Mesenchymal stem cell (in vitro differentiated cells and primary cell): ENCODE results near the gene ZNF507.

Experiments
- DNase-seq: peaks from one replicate; pipeline ENCODE4 v3.0.0-alpha.2; 2013
- H2AFZ ChIP-seq: one replicate; pipeline ENCODE4 v1.6.1; 2013; ENCODE audit warnings: low read depth, mild to moderate bottlenecking, control low read depth, inconsistent platforms, low read length, moderate library complexity
- H2AK5ac ChIP-seq: 2 replicates; pipeline ENCODE4 v1.6.1; 2013; ENCODE audit warnings: low read length, moderate library complexity, mild to moderate bottlenecking, inconsistent platforms; ENCODE audit not compliant: severe bottlenecking
- H2BK120ac ChIP-seq: one replicate; pipeline ENCODE4 v1.6.1; 2013; ENCODE audit warnings: low read depth, mild to moderate bottlenecking, inconsistent platforms, low read length, moderate library complexity
- H2BK12ac ChIP-seq, 2 experiments: one replicate each; pipeline ENCODE4 v1.6.1; 2013; ENCODE audit warnings: inconsistent platforms in 2 of 2, low read length in 2 of 2, mild to moderate bottlenecking in 2 of 2, moderate library complexity in 2 of 2, control low read depth in 1 of 2
- H2BK15ac ChIP-seq: one replicate; pipeline ENCODE4 v1.6.1; 2013; ENCODE audit warnings: mild to moderate bottlenecking, low read depth, inconsistent platforms; ENCODE audit not compliant: poor library complexity, severe bottlenecking
- H2BK5ac ChIP-seq: 2 replicates; pipeline ENCODE4 v1.6.1; 2013; ENCODE audit warnings: low read depth, mild to moderate bottlenecking, low read length, control low read depth, inconsistent platforms; ENCODE audit not compliant: poor library complexity, severe bottlenecking
- H3K14ac ChIP-seq, 2 experiments: one replicate each; pipeline ENCODE4 v1.6.1; 2013; ENCODE audit warnings: inconsistent platforms in 2 of 2, low read length in 2 of 2, control low read depth in 1 of 2, mild to moderate bottlenecking in 1 of 2, moderate library complexity in 1 of 2
- H3K18ac ChIP-seq, 2 experiments: one replicate each; pipeline ENCODE4 v1.6.1; 2013; ENCODE audit warnings: inconsistent platforms in 2 of 2, low read length in 2 of 2, control low read depth in 1 of 2, low read depth in 1 of 2, mild to moderate bottlenecking in 1 of 2
- H3K23ac ChIP-seq, 2 experiments: one replicate each; pipeline ENCODE4 v1.6.1; 2013; ENCODE audit warnings: inconsistent platforms in 2 of 2, low read length in 2 of 2, mild to moderate bottlenecking in 2 of 2, moderate library complexity in 2 of 2, control low read depth in 1 of 2
- H3K27ac ChIP-seq: 2 replicates; pipeline ENCODE4 v1.5.1; 2013; ENCODE audit warnings: mild to moderate bottlenecking, moderate library complexity, low read length, control low read depth, inconsistent platforms; ENCODE audit not compliant: poor library complexity, severe bottlenecking
- H3K27me3 ChIP-seq, 2 experiments: 2 replicates each; pipeline versions ENCODE4 v1.6.1 to v1.7.0; 2013; ENCODE audit warnings: low read length in 2 of 2, mild to moderate bottlenecking in 2 of 2, moderate library complexity in 2 of 2, control low read depth in 1 of 2, inconsistent platforms in 1 of 2; ENCODE audit not compliant: control insufficient read depth in 1 of 2, insufficient read depth in 1 of 2
- H3K36me3 ChIP-seq, 2 experiments: 2 replicates each; pipeline versions ENCODE4 v1.6.1 to v1.7.0; 2013; ENCODE audit warnings: low read length in 2 of 2, control low read depth in 1 of 2, inconsistent platforms in 1 of 2, low read depth in 1 of 2, mild to moderate bottlenecking in 1 of 2; ENCODE audit not compliant: insufficient read depth in 2 of 2, control insufficient read depth in 1 of 2
- H3K4ac ChIP-seq, 2 experiments: one replicate each; pipeline ENCODE4 v1.6.1; 2013; ENCODE audit warnings: inconsistent platforms in 2 of 2, low read length in 2 of 2, mild to moderate bottlenecking in 2 of 2, moderate library complexity in 2 of 2, control low read depth in 1 of 2, low read depth in 1 of 2
- H3K4me1 ChIP-seq: 2 replicates; pipeline ENCODE4 v1.6.1; 2013; ENCODE audit warnings: low read depth, low read length, control low read depth; ENCODE audit not compliant: control insufficient read depth, insufficient read depth
- H3K4me2 ChIP-seq: 2 replicates; pipeline ENCODE4 v1.6.1; 2013; ENCODE audit warnings: low read length, mild to moderate bottlenecking, inconsistent platforms; ENCODE audit not compliant: poor library complexity, severe bottlenecking
- H3K4me3 ChIP-seq, 2 experiments: 2 replicates each; pipeline versions ENCODE4 v1.5.1 to v1.7.0; 2013; ENCODE audit warnings: low read length in 2 of 2, mild to moderate bottlenecking in 2 of 2, control low read depth in 1 of 2, low read depth in 1 of 2; ENCODE audit not compliant: insufficient read depth in 1 of 2
- H3K79me1 ChIP-seq: replicated peaks from 2 replicates; pipeline ENCODE4 v1.6.1; 2013; ENCODE audit warnings: mild to moderate bottlenecking, control low read depth, low read length, inconsistent platforms; ENCODE audit not compliant: poor library complexity, severe bottlenecking
- H3K9ac ChIP-seq: 2 replicates; pipeline ENCODE4 v1.7.0; 2013; ENCODE audit warnings: mild to moderate bottlenecking, low read length, moderate library complexity
- H3K9me3 ChIP-seq: 2 replicates; pipeline ENCODE4 v1.7.0; 2013; ENCODE audit warnings: mild to moderate bottlenecking, low read length; ENCODE audit not compliant: control insufficient read depth
- H4K8ac ChIP-seq: one replicate; pipeline ENCODE4 v1.6.1; 2013; ENCODE audit warnings: inconsistent platforms, mild to moderate bottlenecking, low read length, moderate library complexity
- H4K91ac ChIP-seq: one replicate; pipeline ENCODE4 v1.6.1; 2013; ENCODE audit warnings: mild to moderate bottlenecking, low read length, inconsistent platforms
- WGBS: methylation state at CpG from one replicate; pipeline ENCODE4 v1.1.7; 2013; ENCODE audit warnings: mixed read lengths; 5-methylcytosine and 5-hydroxymethylcytosine counted together

The ZNF507 gene

GRCh38 chr19:32339988-32340874 lies 5.2 kb upstream of the ZNF507 start:
- Histone ChIP-seq H4K91ac (peak overlapping the region; percentile 21), H2BK120ac (no peak overlapping the region), H3K18ac (no peak overlapping the region), H2BK15ac (no peak overlapping the region), H3K23ac (no peak overlapping the region), H2BK5ac (no peak overlapping the region), H3K4me3 (no peak overlapping the region), H3K4me1 (peaks cover 1% of the 10 kb centered on the region), H3K79me1 (no peaks in the 10 kb centered on the region), H3K36me3 (no peaks in the 10 kb centered on the region), H2AFZ (no peak overlapping the region), H3K9me3 (no peaks in the 10 kb centered on the region), H3K4me2 (no peak overlapping the region), H2BK12ac (no peak overlapping the region), H2AK5ac (no peak overlapping the region), H3K4ac (no peak overlapping the region), H3K27ac (no peak overlapping the region), H3K9ac (no peak overlapping the region), H4K8ac (peak overlapping the region; percentile 69), H3K27me3 (no peaks in the 10 kb centered on the region), H3K14ac (no peak overlapping the region)
- WGBS = 76% methylated on average over 18 of the region's 18 CpGs
- peak; percentile 61 for DNase-seq

GRCh38 chr19:32342695-32343094 lies 2.7 kb upstream of the ZNF507 start:
- 98% methylated on average over 1 of the region's 2 CpGs for WGBS
- Histone ChIP-seq H3K4me1 (peaks cover 2% of the 10 kb centered on the region), H3K79me1 (peaks cover 2% of the 10 kb centered on the region)

GRCh38 chr19:32343550-32344262 lies 1.7 kb upstream of the ZNF507 start:
- Histone ChIP-seq H3K27me3 (no peaks in the 10 kb centered on the region), H2BK120ac (no peak overlapping the region), H3K14ac (no peak overlapping the region), H3K4ac (no peak overlapping the region), H3K9me3 (no peaks in the 10 kb centered on the region), H3K4me3 (no peak overlapping the region), H2BK15ac (no peak overlapping the region), H2BK5ac (no peak overlapping the region), H4K8ac (no peak overlapping the region), H3K4me2 (no peak overlapping the region), H3K23ac (no peak overlapping the region), H4K91ac (no peak overlapping the region), H2AK5ac (no peak overlapping the region), H3K18ac (no peak overlapping the region), H3K36me3 (peaks cover 0 to 16% of the 10 kb centered on the region in 2 experiments), H2AFZ (no peak overlapping the region), H3K4me1 (peaks cover 2% of the 10 kb centered on the region), H2BK12ac (no peak overlapping the region), H3K27ac (no peak overlapping the region), H3K9ac (no peak overlapping the region), H3K79me1 (peaks cover 4% of the 10 kb centered on the region)
- 85% methylated on average over 10 of the region's 11 CpGs for WGBS
- no peak for DNase-seq

More at GRCh38 chr19:32342695-32343094, 2.7 kb upstream of the ZNF507 start:
- Histone ChIP-seq H3K4me2 (no peak overlapping the region), H3K36me3 (peaks cover 0 to 6% of the 10 kb centered on the region in 2 experiments), H3K14ac (no peak overlapping the region), H3K27me3 (no peaks in the 10 kb centered on the region), H2BK5ac (no peak overlapping the region), H2AFZ (no peak overlapping the region), H3K23ac (no peak overlapping the region), H4K91ac (no peak overlapping the region), H3K9me3 (no peaks in the 10 kb centered on the region), H3K27ac (no peak overlapping the region), H3K4ac (no peak overlapping the region), H3K9ac (no peak overlapping the region), H4K8ac (no peak overlapping the region), H3K4me3 (no peak overlapping the region), H3K18ac (no peak overlapping the region), H2BK12ac (no peak overlapping the region), H2BK15ac (no peak overlapping the region), H2BK120ac (no peak overlapping the region), H2AK5ac (no peak overlapping the region)
- no peak for DNase-seq

GRCh38 chr19:32346901-32347300 lies 1.5 kb downstream of the ZNF507 start:
- peaks cover 11% of the 10 kb centered on the region for H3K79me1 ChIP-seq
- no peak for DNase-seq
- H2BK15ac ChIP-seq = no peak overlapping the region
- peak overlapping the region in 1 of 2 experiments; percentile 96 for H3K4me3 ChIP-seq
- H3K23ac ChIP-seq = no peak overlapping the region
- H2BK5ac ChIP-seq = no peak overlapping the region
- no peaks in the 10 kb centered on the region for H3K27me3 ChIP-seq
- H3K4me2 ChIP-seq = no peak overlapping the region
- H3K4me1 ChIP-seq = peaks cover 5% of the 10 kb centered on the region
- H4K8ac ChIP-seq = no peak overlapping the region
- peaks cover 0 to 31% of the 10 kb centered on the region in 2 experiments for H3K36me3 ChIP-seq
- no peak overlapping the region for H2BK120ac ChIP-seq
- H3K27ac ChIP-seq = no peak overlapping the region
- H3K9ac ChIP-seq = peak overlapping the region; percentile 97
- WGBS = 100% methylated on average over 1 of the region's 3 CpGs
- no peak overlapping the region for H4K91ac ChIP-seq
- no peaks in the 10 kb centered on the region for H3K9me3 ChIP-seq
- H3K18ac ChIP-seq = no peak overlapping the region
- H3K14ac ChIP-seq = no peak overlapping the region
- no peak overlapping the region for H2AFZ ChIP-seq
- H2BK12ac ChIP-seq = no peak overlapping the region
- no peak overlapping the region for H3K4ac ChIP-seq
- H2AK5ac ChIP-seq = no peak overlapping the region
